IMR-90 (cell line): ENCODE data around the gene SLBP.

ENCODE experiments used
- CEBPB ChIP-seq: IDR thresholded peaks from 2 replicates; pipeline ENCODE4 v1.6.1; 2012; ENCODE audit warnings: low read depth, low read length, improper control_type of control experiment
- FOS ChIP-seq: fragments of 150-350 bp; IDR thresholded peaks from 2 replicates; pipeline ENCODE4 v1.6.1; 2016; ENCODE audit warnings: low read depth, low read length
- MAFK ChIP-seq: IDR thresholded peaks from 2 replicates; pipeline ENCODE4 v1.6.1; 2012; ENCODE audit warnings: low read depth, low read length, improper control_type of control experiment
- RAD21 ChIP-seq: IDR thresholded peaks from 2 replicates; pipeline ENCODE4 v1.6.1; 2012; ENCODE audit warnings: low read length, improper control_type of control experiment
- TF ChIP-seq, protein P1 (sequence below): conservative IDR thresholded peaks from 2 replicates; pipeline ENCODE4 v1.5.1; 2012; ENCODE audit warnings: mild to moderate bottlenecking, low read depth, low read length, improper control_type of control experiment

DNA sequence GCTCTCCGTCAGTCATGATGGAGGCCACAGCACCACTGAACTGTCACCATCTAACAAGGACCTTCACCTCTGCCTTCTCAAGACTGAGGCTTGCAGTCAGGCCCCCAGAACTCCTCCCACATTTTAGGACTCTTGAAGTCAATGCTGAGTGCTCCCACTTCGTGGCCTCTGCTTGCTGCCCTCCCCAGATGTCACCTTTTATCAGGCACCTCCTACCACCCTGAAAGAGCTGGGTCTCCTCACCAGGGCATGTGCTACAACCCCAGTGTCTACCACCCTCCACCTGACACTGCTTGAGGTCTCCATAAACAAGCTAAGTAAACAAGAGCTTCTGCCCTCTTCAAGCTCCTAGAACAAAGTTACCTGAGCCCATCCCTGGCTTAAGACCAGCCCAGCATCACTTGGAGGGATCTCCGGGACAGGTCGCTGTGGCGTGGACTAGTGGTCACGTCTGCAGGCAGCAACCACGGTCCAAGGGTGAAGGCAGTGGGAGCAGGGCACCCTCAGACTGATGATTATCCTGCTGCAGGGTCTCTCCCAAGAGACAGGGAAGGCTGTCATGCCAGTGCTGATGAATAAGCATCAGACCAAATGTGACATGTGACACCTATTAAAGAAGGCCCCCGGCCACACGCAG lies 20.3 kb downstream of the SLBP start:
- TF ChIP-seq MAFK, result no peak
- TF ChIP-seq, protein P1, sequence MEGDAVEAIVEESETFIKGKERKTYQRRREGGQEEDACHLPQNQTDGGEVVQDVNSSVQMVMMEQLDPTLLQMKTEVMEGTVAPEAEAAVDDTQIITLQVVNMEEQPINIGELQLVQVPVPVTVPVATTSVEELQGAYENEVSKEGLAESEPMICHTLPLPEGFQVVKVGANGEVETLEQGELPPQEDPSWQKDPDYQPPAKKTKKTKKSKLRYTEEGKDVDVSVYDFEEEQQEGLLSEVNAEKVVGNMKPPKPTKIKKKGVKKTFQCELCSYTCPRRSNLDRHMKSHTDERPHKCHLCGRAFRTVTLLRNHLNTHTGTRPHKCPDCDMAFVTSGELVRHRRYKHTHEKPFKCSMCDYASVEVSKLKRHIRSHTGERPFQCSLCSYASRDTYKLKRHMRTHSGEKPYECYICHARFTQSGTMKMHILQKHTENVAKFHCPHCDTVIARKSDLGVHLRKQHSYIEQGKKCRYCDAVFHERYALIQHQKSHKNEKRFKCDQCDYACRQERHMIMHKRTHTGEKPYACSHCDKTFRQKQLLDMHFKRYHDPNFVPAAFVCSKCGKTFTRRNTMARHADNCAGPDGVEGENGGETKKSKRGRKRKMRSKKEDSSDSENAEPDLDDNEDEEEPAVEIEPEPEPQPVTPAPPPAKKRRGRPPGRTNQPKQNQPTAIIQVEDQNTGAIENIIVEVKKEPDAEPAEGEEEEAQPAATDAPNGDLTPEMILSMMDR, result no peak
- no peak for TF ChIP-seq FOS
- TF ChIP-seq RAD21, result no peak
- no peak for TF ChIP-seq CEBPB
